HepG2 (cell line): ENCODE measurements around the gene HEPACAM. TPM values are rescaled to one million over a fixed set of nuclear protein-coding genes. Genes with fewer than 3 reads are reported as not detected.
A peak's percentile ranks its signal among the peaks of the same experiment; 100 is the strongest.

ENCODE experiments used
- HNRNPL ChIP-seq: fragments of 200-400 bp; formaldehyde crosslinking; IDR thresholded peaks from 2 replicates; pipeline ENCODE4 v1.6.1; 2017; ENCODE audit warnings: mild to moderate bottlenecking, low read depth, low read length
- IRX3 ChIP-seq: sonication (generic); formaldehyde crosslinking; IDR thresholded peaks from 2 replicates; pipeline ENCODE4 v1.8.1; 2023; ENCODE audit warnings: mild to moderate bottlenecking, low read depth, missing genetic modification reagents, borderline replicate concordance
- KDM4B ChIP-seq: sonication (generic); formaldehyde crosslinking; IDR thresholded peaks from 2 replicates; pipeline ENCODE4 v1.4.0; 2020; ENCODE audit warnings: missing genetic modification reagents
- MTF2 ChIP-seq: sonication (generic); formaldehyde crosslinking; IDR thresholded peaks from 2 replicates; pipeline ENCODE4 v1.5.0; 2020; ENCODE audit warnings: missing genetic modification reagents, borderline replicate concordance
- ZNF160 ChIP-seq: sonication (generic); formaldehyde crosslinking; IDR thresholded peaks from 2 replicates; pipeline ENCODE4 v1.8.0; 2022; ENCODE audit warnings: mild to moderate bottlenecking, inconsistent platforms, missing genetic modification reagents
- polyA plus RNA-seq, 8 experiments: library from polyadenylated mRNA; depleted of rRNA in 3 of 8; stranded (reverse) in 7 of 8; unstranded in 1 of 8; fragments of >200 nt; fragmentation: Illumina TruSeq in 4 of 8; extraction: Trizol in 4 of 8; gene quantifications; 2 replicates each; pipeline versions ENCODE4 v1.2.1 to v1.2.3, GENCODE V29; 2011 to 2016; ENCODE audit warnings: low read depth in 4 of 8, missing spikeins in 1 of 8, mixed read lengths in 1 of 8; ENCODE audit not compliant: insufficient read depth in 1 of 8
- total RNA-seq, 5 experiments: library from RNA; depleted of rRNA; stranded (reverse); fragments of >200 nt; fragmentation: Illumina TruSeq; extraction: Trizol; gene quantifications; 2 replicates each; pipeline ENCODE4 v1.2.3, GENCODE V29; 2016; ENCODE audit warnings: low read depth in 1 of 5
- TF ChIP-seq, protein P1 (sequence below): sonication (generic); formaldehyde crosslinking; IDR thresholded peaks from 2 replicates; pipeline ENCODE4 v1.4.0; 2020; ENCODE audit warnings: missing genetic modification reagents, borderline replicate concordance
- TF ChIP-seq, protein P2 (sequence below): sonication (generic); formaldehyde crosslinking; IDR thresholded peaks from 2 replicates; pipeline ENCODE4 v1.4.0; 2020; ENCODE audit warnings: missing genetic modification reagents, mild to moderate bottlenecking, borderline replicate concordance
- TF ChIP-seq, protein P3 (sequence below): sonication (generic); formaldehyde crosslinking; IDR thresholded peaks from 2 replicates; pipeline ENCODE4 v1.4.0; 2020; ENCODE audit warnings: mild to moderate bottlenecking, missing genetic modification reagents
- TF ChIP-seq, protein P4 (sequence below): sonication (generic); formaldehyde crosslinking; IDR thresholded peaks from 2 replicates; pipeline ENCODE4 v1.4.0; 2020; ENCODE audit warnings: mild to moderate bottlenecking, missing genetic modification reagents
- TF ChIP-seq, protein P5 (sequence below): sonication (generic); formaldehyde crosslinking; IDR thresholded peaks from 2 replicates; pipeline ENCODE4 v1.9.0; 2021; ENCODE audit warnings: mild to moderate bottlenecking, missing genetic modification reagents

The HEPACAM gene
- total and polyA plus RNA-seq, 2 of the 13 experiments (the other 11 are each of a cell fraction or from before 2014, with no cell fraction given), result 66.9 to 121 TPM

DNA sequence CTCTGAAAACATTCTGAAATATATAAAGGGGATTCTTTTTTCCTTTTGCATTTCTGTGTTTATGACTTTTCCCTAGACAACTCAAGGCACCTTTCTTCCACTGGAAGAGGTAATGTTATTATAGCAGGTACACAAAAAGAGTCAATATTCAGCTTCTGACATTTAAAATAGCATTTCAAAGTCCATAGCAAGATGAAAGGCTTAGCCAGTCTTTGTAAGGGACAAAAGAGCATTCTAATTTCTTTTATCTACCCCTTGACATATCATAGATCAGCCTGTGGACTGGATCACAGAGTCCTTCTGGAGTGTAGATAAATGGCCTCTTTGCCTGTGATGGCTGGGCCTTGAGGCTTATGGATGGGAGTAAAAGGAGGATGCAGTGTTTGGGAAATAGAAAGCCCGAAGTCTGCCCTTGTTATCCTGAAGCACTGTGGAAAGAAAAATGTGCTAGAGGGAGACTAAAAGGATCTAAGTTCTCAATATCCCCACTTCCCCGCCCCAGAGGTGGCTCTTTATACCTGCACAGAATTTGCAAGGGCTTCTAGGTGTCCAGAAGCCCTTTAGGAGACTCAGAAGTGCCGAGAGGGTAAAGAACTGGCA lies 1.6 kb upstream of the HEPACAM start (continued):
- TF ChIP-seq, protein P1, sequence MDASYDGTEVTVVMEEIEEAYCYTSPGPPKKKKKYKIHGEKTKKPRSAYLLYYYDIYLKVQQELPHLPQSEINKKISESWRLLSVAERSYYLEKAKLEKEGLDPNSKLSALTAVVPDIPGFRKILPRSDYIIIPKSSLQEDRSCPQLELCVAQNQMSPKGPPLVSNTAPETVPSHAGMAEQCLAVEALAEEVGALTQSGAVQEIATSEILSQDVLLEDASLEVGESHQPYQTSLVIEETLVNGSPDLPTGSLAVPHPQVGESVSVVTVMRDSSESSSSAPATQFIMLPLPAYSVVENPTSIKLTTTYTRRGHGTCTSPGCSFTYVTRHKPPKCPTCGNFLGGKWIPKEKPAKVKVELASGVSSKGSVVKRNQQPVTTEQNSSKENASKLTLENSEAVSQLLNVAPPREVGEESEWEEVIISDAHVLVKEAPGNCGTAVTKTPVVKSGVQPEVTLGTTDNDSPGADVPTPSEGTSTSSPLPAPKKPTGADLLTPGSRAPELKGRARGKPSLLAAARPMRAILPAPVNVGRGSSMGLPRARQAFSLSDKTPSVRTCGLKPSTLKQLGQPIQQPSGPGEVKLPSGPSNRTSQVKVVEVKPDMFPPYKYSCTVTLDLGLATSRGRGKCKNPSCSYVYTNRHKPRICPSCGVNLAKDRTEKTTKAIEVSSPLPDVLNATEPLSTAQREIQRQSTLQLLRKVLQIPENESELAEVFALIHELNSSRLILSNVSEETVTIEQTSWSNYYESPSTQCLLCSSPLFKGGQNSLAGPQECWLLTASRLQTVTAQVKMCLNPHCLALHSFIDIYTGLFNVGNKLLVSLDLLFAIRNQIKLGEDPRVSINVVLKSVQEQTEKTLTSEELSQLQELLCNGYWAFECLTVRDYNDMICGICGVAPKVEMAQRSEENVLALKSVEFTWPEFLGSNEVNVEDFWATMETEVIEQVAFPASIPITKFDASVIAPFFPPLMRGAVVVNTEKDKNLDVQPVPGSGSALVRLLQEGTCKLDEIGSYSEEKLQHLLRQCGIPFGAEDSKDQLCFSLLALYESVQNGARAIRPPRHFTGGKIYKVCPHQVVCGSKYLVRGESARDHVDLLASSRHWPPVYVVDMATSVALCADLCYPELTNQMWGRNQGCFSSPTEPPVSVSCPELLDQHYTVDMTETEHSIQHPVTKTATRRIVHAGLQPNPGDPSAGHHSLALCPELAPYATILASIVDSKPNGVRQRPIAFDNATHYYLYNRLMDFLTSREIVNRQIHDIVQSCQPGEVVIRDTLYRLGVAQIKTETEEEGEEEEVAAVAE (CRISPR knock-in tag), result no peak
- TF ChIP-seq, protein P2, sequence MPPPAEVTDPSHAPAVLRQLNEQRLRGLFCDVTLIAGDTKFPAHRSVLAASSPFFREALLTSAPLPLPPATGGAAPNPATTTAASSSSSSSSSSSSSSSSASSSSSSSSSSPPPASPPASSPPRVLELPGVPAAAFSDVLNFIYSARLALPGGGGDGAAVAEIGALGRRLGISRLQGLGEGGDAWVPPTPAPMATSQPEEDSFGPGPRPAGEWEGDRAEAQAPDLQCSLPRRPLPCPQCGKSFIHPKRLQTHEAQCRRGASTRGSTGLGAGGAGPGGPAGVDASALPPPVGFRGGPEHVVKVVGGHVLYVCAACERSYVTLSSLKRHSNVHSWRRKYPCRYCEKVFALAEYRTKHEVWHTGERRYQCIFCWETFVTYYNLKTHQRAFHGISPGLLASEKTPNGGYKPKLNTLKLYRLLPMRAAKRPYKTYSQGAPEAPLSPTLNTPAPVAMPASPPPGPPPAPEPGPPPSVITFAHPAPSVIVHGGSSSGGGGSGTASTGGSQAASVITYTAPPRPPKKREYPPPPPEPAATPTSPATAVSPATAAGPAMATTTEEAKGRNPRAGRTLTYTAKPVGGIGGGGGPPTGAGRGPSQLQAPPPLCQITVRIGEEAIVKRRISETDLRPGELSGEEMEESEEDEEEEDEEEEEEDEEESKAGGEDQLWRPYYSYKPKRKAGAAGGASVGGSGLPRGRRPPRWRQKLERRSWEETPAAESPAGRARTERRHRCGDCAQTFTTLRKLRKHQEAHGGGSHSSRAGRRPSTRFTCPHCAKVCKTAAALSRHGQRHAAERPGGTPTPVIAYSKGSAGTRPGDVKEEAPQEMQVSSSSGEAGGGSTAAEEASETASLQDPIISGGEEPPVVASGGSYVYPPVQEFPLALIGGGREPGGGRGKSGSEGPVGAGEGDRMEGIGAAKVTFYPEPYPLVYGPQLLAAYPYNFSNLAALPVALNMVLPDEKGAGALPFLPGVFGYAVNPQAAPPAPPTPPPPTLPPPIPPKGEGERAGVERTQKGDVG (CRISPR knock-in tag), result no peak
- TF ChIP-seq, protein P3, sequence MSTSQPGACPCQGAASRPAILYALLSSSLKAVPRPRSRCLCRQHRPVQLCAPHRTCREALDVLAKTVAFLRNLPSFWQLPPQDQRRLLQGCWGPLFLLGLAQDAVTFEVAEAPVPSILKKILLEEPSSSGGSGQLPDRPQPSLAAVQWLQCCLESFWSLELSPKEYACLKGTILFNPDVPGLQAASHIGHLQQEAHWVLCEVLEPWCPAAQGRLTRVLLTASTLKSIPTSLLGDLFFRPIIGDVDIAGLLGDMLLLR (CRISPR knock-in tag), result no peak
- TF ChIP-seq IRX3 (CRISPR knock-in tag) (no peak), KDM4B (no peak), MTF2 (CRISPR knock-in tag) (no peak), ZNF160 (CRISPR knock-in tag) (no peak), HNRNPL (no peak)
- TF ChIP-seq, protein P4, sequence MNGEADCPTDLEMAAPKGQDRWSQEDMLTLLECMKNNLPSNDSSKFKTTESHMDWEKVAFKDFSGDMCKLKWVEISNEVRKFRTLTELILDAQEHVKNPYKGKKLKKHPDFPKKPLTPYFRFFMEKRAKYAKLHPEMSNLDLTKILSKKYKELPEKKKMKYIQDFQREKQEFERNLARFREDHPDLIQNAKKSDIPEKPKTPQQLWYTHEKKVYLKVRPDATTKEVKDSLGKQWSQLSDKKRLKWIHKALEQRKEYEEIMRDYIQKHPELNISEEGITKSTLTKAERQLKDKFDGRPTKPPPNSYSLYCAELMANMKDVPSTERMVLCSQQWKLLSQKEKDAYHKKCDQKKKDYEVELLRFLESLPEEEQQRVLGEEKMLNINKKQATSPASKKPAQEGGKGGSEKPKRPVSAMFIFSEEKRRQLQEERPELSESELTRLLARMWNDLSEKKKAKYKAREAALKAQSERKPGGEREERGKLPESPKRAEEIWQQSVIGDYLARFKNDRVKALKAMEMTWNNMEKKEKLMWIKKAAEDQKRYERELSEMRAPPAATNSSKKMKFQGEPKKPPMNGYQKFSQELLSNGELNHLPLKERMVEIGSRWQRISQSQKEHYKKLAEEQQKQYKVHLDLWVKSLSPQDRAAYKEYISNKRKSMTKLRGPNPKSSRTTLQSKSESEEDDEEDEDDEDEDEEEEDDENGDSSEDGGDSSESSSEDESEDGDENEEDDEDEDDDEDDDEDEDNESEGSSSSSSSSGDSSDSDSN, result 0 out of 2 replicates have a peak, but pooled peaks have one; percentile 15
- TF ChIP-seq, protein P5, sequence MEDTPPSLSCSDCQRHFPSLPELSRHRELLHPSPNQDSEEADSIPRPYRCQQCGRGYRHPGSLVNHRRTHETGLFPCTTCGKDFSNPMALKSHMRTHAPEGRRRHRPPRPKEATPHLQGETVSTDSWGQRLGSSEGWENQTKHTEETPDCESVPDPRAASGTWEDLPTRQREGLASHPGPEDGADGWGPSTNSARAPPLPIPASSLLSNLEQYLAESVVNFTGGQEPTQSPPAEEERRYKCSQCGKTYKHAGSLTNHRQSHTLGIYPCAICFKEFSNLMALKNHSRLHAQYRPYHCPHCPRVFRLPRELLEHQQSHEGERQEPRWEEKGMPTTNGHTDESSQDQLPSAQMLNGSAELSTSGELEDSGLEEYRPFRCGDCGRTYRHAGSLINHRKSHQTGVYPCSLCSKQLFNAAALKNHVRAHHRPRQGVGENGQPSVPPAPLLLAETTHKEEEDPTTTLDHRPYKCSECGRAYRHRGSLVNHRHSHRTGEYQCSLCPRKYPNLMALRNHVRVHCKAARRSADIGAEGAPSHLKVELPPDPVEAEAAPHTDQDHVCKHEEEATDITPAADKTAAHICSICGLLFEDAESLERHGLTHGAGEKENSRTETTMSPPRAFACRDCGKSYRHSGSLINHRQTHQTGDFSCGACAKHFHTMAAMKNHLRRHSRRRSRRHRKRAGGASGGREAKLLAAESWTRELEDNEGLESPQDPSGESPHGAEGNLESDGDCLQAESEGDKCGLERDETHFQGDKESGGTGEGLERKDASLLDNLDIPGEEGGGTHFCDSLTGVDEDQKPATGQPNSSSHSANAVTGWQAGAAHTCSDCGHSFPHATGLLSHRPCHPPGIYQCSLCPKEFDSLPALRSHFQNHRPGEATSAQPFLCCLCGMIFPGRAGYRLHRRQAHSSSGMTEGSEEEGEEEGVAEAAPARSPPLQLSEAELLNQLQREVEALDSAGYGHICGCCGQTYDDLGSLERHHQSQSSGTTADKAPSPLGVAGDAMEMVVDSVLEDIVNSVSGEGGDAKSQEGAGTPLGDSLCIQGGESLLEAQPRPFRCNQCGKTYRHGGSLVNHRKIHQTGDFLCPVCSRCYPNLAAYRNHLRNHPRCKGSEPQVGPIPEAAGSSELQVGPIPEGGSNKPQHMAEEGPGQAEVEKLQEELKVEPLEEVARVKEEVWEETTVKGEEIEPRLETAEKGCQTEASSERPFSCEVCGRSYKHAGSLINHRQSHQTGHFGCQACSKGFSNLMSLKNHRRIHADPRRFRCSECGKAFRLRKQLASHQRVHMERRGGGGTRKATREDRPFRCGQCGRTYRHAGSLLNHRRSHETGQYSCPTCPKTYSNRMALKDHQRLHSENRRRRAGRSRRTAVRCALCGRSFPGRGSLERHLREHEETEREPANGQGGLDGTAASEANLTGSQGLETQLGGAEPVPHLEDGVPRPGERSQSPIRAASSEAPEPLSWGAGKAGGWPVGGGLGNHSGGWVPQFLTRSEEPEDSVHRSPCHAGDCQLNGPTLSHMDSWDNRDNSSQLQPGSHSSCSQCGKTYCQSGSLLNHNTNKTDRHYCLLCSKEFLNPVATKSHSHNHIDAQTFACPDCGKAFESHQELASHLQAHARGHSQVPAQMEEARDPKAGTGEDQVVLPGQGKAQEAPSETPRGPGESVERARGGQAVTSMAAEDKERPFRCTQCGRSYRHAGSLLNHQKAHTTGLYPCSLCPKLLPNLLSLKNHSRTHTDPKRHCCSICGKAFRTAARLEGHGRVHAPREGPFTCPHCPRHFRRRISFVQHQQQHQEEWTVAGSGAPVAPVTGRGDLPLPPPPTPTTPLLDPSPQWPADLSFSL (CRISPR knock-in tag), result no peak
